ENCODE results near the gene GPC3. TPM values are rescaled to one million over a fixed set of nuclear protein-coding genes. Genes with fewer than 3 reads are reported as not detected.

GPC3 gene
- total and polyA plus RNA-seq, 2 donors (not counting 3 experiments of a cell fraction or from before 2014, with no cell fraction given) = not detected

DNA sequence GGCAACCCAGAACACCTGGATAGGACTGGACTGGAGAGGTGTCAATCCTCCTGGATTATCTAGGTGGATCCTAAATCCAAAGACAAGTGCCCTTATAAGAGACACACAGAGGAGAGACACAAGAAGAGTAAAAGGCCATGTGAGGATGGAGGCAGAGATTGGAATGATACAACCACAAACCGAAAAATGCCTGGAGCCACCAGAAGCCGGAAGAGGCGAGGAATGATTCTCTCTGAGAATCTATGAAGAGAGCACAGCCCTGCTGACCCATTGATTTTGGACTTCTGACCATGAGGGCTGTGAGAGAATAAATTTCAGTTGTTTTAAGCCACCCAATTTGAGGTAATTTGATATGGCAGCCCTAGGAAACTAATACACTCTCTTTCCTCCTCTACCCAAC, 20.1 kb downstream of the GPC3 start:
- FAIRE-seq (no peak), DNase-seq (ENCODE audit: low read depth, low spot score) (no peak)
- no peaks in the 10 kb centered on the region for H3K36me3 ChIP-seq (ENCODE audit: control insufficient read depth in 2 of 2, extremely low read depth in 1 of 2, insufficient read depth in 2 of 2, low read length in 2 of 2)
- intact Hi-C loops (cut with micrococcal nuclease) = no loop called here
- H2AFZ ChIP-seq (ENCODE audit: low read depth, low read length) = no peak overlapping the region
- no peaks in the 10 kb centered on the region for H4K20me1 ChIP-seq (replicated peaks; ENCODE audit: control insufficient read depth, extremely low read depth, insufficient read depth, low read length)
- no peaks in the 10 kb centered on the region for H3K9me1 ChIP-seq (replicated peaks; ENCODE audit: control insufficient read depth, extremely low read depth, insufficient read depth, low read length)
- ChIA-PET POLR2A (no interaction called here), CTCF (no interaction called here)
- no peak overlapping the region for H3K27ac ChIP-seq (ENCODE audit: insufficient read depth, low read depth, low read length)
- no peak overlapping the region for H3K9ac ChIP-seq (replicated peaks; ENCODE audit: extremely low read depth, insufficient read depth, low read length)
- H3K79me2 ChIP-seq (ENCODE audit: control insufficient read depth, insufficient read depth, low read length) = no peaks in the 10 kb centered on the region
- BruUV-seq (replicated peaks) = no TSS peak
- dilution Hi-C loops (cut with MboI; ENCODE audit: extremely low pct_ligation_motif_present, low sequenced_read_pairs) = no loop called here
- H3K4me2 ChIP-seq (ENCODE audit: insufficient read depth, low read length) = no peak overlapping the region
- no peaks in the 10 kb centered on the region for H3K9me3 ChIP-seq (replicated peaks; ENCODE audit: control insufficient read depth, insufficient read depth, low read length)
- no peak for TF ChIP-seq POLR2AphosphoS5 (IDR thresholded peaks at IDR 0.05; ENCODE audit: insufficient read depth, low read depth, low read length)
- TF ChIP-seq JUN (IDR thresholded peaks at IDR 0.05; ENCODE audit: borderline replicate concordance, insufficient read depth, insufficient read length, low read depth) = no peak
- no peak for TF ChIP-seq GATA2 (IDR thresholded peaks at IDR 0.05; ENCODE audit: insufficient read depth, insufficient read length, low read depth, low read length)
- TF ChIP-seq EZH2 (IDR thresholded peaks at IDR 0.05; ENCODE audit: borderline replicate concordance, low read depth, low read length, severe bottlenecking) = no peak
- TF ChIP-seq FOS (IDR thresholded peaks at IDR 0.05; ENCODE audit: borderline replicate concordance, insufficient read depth, low read length) = no peak
- TF ChIP-seq, protein P1, sequence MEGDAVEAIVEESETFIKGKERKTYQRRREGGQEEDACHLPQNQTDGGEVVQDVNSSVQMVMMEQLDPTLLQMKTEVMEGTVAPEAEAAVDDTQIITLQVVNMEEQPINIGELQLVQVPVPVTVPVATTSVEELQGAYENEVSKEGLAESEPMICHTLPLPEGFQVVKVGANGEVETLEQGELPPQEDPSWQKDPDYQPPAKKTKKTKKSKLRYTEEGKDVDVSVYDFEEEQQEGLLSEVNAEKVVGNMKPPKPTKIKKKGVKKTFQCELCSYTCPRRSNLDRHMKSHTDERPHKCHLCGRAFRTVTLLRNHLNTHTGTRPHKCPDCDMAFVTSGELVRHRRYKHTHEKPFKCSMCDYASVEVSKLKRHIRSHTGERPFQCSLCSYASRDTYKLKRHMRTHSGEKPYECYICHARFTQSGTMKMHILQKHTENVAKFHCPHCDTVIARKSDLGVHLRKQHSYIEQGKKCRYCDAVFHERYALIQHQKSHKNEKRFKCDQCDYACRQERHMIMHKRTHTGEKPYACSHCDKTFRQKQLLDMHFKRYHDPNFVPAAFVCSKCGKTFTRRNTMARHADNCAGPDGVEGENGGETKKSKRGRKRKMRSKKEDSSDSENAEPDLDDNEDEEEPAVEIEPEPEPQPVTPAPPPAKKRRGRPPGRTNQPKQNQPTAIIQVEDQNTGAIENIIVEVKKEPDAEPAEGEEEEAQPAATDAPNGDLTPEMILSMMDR (IDR thresholded peaks at IDR 0.05; ENCODE audit: extremely low read depth in 1 of 2, insufficient read depth in 1 of 2, low read depth in 1 of 2, low read length in 2 of 2) = no peak
- TF ChIP-seq, protein P2, sequence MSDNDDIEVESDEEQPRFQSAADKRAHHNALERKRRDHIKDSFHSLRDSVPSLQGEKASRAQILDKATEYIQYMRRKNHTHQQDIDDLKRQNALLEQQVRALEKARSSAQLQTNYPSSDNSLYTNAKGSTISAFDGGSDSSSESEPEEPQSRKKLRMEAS (IDR thresholded peaks at IDR 0.05; ENCODE audit: insufficient read depth, insufficient read length) = no peak
- no peak for TF ChIP-seq POLR2A (IDR thresholded peaks at IDR 0.05; ENCODE audit: low read depth, low read length)
- TF ChIP-seq MYC (IDR thresholded peaks at IDR 0.05; ENCODE audit: low read depth, low read length) = no peak
- H3K4me1 ChIP-seq (ENCODE audit: control insufficient read depth, extremely low read depth, insufficient read depth, low read length) = no peaks in the 10 kb centered on the region
- no peak overlapping the region for H3K4me3 ChIP-seq (replicated peaks in 1 of 3; ENCODE audit: insufficient read depth in 1 of 3, low read depth in 1 of 3, low read length in 3 of 3)
- H3K27me3 ChIP-seq (ENCODE audit: control insufficient read depth in 2 of 2, insufficient read depth in 2 of 2, low read length in 2 of 2) = no peaks in the 10 kb centered on the region
